HG03103 (cell line): ENCODE results near the gene EXD2.
"Not testable (repeated sequence)": the region's sequence is repeated elsewhere in the genome, so short reads cannot be mapped to it uniquely, and the experiment has no call there.

Experiments used
- ATAC-seq: cut with Tn5 transposase; IDR thresholded peaks from one replicate; pipeline ENCODE4 v1.9.1; 2021; ENCODE audit warnings: low read depth; ENCODE audit not compliant: unreplicated experiment

Gene EXD2

DNA sequence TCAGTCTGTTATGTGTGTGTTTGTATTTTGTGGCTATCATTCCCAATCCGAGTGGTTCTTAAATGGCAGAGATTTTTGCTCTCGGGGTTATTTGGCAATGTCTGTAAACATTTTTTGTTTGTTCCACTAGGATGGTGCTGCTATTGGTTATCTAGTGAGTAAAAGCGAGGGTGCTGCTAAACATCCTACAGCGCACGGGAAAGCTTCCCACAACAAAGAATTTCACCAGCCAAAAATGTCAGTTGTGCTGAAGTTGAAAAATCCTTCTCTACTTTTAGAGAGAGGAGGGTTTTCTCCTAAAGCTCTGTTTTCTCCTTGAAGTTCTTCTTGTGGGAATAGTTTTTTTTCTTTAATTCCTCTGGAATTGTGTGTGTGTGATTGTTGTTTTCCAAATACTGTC, 2.4 kb downstream of the EXD2 start:
- ATAC-seq, result no peak

DNA sequence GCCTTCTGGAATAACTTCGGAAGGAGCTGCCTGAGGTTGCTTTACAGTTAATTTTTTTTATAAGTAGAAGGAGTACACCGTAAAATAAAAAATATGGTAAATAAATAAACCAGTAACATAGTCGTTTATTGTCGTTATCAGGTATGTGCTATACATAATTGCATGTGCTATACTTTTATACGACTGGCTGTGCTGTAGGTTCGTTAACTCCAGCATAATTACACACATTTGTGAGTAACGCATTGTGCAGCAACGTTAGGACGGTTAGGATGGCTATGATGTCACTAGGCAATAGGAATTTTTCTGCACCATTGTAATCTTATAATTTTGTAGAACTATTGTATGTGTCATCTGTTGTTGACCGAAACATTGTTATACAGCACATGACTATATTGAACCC, 8.5 kb downstream of the EXD2 start:
- no peak for ATAC-seq

- no peak for ATAC-seq
Measured at GRCh38 chr14:69204753-69205152, 13.5 kb downstream of the EXD2 start.

- no peak for ATAC-seq
Measured at GRCh38 chr14:69207435-69208041, 16.2 kb downstream of the EXD2 start.

- ATAC-seq, result no peak
Measured at GRCh38 chr14:69208666-69209065, 17.4 kb downstream of the EXD2 start.

- no peak for ATAC-seq
Measured at GRCh38 chr14:69214393-69214792, 23.1 kb downstream of the EXD2 start.

DNA sequence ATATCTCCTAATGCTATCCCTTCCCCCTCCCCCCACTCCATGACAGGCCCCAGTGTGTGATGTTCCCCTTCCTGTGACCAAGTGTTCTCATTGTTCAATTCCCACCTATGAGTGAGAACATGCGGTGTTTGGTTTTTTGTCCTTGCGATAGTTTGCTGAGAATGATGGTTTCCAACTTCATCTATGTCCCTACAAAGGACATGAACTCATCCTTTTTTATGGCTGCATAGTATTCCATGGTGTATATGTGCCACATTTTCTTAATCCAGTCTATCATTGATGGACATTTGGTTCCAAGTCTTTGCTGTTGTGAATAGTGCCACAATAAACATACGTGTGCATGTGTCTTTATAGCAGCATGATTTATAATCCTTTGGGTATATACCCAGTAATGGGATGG, 26.4 kb downstream of the EXD2 start:
- ATAC-seq, result not testable (repeated sequence)

DNA sequence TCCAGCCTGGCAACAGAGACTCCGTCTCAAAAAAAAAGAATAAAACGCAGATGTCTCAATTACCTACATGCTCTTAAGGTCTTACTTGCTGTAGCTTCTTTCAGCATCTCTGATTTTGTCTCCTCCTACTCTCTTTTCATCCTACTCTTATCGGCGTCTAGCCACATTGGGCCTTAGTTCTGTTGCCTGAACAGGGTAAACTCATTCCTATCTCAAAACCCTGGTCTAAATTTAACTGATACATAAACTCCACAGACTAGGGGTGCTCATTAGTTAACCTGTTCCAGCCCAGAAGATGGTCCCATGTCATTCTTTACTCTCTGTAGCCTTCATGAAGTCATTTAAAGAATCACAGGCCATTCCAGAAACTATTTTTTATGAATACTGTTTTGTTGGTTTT, 33.6 kb downstream of the EXD2 start:
- ATAC-seq, result no peak

DNA sequence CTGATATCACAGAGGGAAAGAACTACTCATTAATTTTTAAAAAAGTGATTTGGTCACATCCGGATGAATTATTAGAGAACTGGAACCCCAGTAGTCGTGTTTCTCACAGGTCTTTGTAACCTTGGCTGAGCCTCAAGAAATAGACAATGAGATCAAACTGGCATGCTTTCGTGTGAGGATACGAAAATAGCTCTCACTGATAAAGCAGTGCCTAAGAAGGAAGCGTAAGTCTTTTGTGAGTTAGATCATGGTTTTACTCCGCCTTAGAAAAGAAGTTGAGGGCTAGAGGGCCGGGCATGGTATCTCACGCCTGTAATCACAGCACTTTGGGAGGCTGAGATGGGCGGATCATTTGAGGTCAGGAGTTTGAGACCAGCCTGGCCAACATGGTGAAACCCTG, 34.9 kb downstream of the EXD2 start:
- ATAC-seq, result no peak

GRCh38 chr14:69226736-69227135, 35.4 kb downstream of the EXD2 start:
- ATAC-seq, result no peak

- no peak for ATAC-seq
Measured at GRCh38 chr14:69231486-69231885, 40.2 kb downstream of the EXD2 start.

- ATAC-seq, result no peak
Measured at GRCh38 chr14:69232388-69232787, 41.1 kb downstream of the EXD2 start.

- no peak for ATAC-seq
Measured at GRCh38 chr14:69234106-69234505, 42.8 kb downstream of the EXD2 start.

DNA sequence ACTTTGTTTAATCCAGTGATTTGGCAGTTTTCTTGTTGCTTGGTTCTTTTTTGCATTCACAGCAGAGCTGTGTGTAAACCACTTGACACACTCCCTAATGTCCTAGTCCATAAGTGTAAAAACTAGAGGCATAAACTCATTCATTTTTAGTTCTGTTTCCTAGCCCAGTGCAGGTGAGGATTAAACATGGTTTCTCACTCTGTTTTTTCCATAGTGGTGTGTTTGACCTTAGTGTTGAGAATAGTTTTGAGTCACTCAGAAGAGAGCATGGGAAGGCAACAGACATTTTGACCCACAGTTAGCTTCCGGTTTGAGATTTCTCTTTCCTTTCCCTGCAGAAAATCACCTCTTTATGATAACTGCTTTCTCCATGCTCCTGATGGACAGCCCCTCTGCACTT, 44.4 kb downstream of the EXD2 start:
- ATAC-seq, result no peak

DNA sequence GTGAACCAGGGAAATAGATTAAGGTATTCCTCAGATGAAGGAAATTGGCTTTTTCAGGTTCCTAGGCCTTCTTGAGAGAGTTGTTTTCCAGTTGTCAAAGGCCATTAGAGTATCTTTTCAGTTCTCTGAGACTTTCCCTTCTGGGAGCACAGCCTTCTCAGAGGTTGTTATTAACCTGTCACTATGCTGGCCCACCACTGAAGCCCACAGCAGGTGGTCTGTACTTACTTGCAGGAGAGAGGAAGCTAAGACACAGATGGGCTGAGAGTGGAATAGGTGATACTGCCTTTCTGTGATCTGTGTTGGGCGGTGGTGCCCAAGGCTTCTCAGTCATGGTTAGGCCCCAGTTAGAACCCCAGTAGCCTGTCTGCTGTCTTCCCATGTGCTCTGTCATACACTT, 45.8 kb downstream of the EXD2 start:
- no peak for ATAC-seq

DNA sequence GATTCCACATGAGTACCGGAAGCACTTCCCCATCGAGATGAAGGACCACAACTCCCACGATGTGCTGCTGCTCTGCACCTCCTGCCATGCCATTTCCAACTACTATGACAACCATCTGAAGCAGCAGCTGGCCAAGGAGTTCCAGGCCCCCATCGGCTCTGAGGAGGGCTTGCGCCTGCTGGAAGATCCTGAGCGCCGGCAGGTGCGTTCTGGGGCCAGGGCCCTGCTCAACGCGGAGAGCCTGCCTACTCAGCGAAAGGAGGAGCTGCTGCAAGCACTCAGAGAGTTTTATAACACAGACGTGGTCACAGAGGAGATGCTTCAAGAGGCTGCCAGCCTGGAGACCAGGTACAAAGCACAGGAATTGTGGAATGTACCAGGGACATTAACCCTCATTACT, 46.3 kb downstream of the EXD2 start:
- no peak for ATAC-seq

- ATAC-seq, result no peak
Measured at GRCh38 chr14:69238883-69239282, 47.6 kb downstream of the EXD2 start.

DNA sequence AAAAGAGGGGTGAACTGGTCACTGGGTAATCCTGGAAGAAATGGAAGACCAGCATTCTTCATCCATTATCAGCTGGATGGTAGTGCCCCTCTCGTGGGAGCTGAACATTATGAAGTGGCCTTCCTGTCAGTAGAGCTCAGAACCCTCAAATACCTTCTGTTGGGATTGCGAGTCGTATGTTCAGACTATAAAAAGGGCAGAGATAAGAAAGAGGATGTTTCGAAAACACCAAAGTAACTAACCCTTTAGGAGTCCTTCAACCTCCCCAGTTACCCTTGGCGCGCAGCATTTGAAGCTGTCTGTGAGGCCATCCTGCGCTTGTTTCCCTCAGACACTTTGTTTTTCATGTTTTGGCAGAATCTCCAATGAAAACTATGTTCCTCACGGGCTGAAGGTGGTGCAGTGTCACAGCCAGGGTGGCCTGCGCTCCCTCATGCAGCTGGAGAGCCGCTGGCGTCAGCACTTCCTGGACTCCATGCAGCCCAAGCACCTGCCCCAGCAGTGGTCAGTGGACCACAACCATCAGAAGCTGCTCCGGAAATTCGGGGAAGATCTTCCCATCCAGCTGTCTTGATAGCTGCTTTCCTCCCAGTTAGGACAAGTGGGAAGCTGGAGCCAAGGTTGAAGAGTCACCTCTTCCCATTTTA, 49.4 kb downstream of the EXD2 start:
- ATAC-seq, result no peak

DNA sequence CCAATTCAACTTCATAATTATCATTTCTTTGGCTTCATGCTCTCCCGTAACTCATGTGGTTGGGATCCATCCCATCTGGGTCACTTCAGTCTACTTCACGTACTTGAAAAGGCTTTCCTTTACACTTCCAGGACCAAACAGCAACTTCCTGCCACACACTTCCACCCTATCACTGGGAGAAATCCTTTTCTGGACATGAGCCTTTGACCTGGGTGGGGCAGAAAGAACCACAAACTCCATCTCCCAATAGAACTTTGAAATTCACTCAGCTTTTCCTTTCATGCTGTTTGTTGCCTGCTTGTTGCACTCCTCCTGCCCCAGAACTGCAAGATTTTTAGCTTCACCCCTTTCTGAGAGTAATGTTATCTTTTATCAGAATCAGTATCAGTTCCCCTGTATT, 50.3 kb downstream of the EXD2 start:
- no peak for ATAC-seq

- ATAC-seq, result no peak
Measured at GRCh38 chr14:69242311-69243224, 51.3 kb downstream of the EXD2 start.

DNA sequence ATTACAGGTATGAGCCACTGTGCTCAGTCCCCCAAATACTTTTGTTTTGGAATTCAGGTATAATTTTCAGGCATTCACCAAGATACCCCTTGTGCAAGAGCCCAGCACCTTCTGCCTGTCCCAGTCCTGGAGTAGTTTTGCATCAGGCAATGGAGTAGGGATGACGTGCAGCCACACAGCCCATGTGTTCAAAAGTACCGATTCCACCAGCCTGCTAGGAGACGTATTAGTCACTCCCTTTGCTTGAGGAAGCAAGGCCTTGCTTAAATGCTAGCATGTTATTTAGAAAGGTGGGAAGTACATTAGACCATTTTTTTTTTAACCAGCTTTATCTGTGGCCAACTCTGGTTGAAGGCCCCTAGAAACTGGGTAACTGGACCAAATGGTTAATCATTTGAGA, 53.6 kb downstream of the EXD2 start:
- ATAC-seq, result no peak

GRCh38 chr14:69246331-69246730, 55.0 kb downstream of the EXD2 start:
- no peak for ATAC-seq
